GM18502 (cell line): ENCODE measurements around the gene ADAMTS9.

Experiments used
- ATAC-seq: cut with Tn5 transposase; IDR thresholded peaks from one replicate; pipeline ENCODE4 v1.9.1; 2021; ENCODE audit warnings: mild to moderate bottlenecking; ENCODE audit not compliant: unreplicated experiment, poor library complexity

ADAMTS9 gene, protein sequence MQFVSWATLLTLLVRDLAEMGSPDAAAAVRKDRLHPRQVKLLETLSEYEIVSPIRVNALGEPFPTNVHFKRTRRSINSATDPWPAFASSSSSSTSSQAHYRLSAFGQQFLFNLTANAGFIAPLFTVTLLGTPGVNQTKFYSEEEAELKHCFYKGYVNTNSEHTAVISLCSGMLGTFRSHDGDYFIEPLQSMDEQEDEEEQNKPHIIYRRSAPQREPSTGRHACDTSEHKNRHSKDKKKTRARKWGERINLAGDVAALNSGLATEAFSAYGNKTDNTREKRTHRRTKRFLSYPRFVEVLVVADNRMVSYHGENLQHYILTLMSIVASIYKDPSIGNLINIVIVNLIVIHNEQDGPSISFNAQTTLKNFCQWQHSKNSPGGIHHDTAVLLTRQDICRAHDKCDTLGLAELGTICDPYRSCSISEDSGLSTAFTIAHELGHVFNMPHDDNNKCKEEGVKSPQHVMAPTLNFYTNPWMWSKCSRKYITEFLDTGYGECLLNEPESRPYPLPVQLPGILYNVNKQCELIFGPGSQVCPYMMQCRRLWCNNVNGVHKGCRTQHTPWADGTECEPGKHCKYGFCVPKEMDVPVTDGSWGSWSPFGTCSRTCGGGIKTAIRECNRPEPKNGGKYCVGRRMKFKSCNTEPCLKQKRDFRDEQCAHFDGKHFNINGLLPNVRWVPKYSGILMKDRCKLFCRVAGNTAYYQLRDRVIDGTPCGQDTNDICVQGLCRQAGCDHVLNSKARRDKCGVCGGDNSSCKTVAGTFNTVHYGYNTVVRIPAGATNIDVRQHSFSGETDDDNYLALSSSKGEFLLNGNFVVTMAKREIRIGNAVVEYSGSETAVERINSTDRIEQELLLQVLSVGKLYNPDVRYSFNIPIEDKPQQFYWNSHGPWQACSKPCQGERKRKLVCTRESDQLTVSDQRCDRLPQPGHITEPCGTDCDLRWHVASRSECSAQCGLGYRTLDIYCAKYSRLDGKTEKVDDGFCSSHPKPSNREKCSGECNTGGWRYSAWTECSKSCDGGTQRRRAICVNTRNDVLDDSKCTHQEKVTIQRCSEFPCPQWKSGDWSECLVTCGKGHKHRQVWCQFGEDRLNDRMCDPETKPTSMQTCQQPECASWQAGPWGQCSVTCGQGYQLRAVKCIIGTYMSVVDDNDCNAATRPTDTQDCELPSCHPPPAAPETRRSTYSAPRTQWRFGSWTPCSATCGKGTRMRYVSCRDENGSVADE (N-terminal part only)

DNA sequence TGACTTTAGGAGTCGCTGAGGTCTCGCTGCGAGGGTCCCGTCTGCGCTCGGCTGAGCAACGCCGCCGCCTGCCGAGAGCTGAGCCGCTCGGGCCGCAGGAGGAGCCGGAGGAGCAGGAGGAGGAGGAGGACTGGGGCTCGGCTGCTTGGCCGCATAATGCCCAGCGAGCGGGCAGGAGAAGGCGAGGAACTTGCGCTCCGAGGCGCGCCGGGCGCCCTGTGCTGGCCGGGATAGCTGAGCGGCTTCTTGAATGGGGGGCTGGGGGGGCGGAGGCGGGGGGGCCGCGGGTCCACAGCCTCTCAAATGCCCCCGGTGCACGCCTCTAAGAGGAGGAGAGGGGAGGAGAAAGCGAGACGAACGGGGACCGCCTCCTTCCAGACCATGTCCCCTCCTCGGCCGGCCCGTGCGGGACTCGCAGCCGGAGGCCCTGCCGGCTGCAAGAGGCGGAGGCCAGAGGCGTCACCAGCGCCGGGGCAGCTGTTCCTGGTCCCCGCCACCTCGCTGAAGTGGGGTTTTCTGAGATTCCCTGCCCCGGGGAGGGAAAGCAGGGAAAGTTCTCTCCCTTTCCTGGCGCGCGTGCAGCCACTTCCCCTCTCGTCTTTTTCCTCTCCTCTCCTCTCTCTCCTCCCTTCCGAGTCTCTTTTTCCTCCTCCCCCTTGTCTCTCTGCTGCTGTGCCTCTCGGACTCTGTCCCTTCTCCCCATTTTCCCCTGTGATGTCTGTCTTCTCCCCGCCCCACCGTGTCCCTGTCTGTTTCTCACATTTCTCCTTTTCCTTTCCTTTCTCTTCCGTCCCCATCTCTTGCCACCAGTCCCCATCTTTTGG lies at the start of gene ADAMTS9:
Gene ADAMTS9 (minus strand): TSS at position 220 of the 824 bp plus-strand sequence. CDS start 343 bp downstream, outside the sequence.
- no peak for ATAC-seq

GRCh38 chr3:64732576-64732975 lies 44.8 kb upstream of the ADAMTS9 start:
- no peak for ATAC-seq

GRCh38 chr3:64730681-64731080 lies 42.9 kb upstream of the ADAMTS9 start:
- ATAC-seq: no peak

GRCh38 chr3:64728994-64729393 lies 41.2 kb upstream of the ADAMTS9 start:
- ATAC-seq: no peak

- no peak for ATAC-seq
These were observed 40.6 kb upstream of the ADAMTS9 start for GRCh38 chr3:64728428-64728827.

- no peak for ATAC-seq
These were observed 38.8 kb upstream of the ADAMTS9 start for GRCh38 chr3:64726414-64727090.

GRCh38 chr3:64718976-64719375 lies 31.2 kb upstream of the ADAMTS9 start:
- ATAC-seq: no peak

- no peak for ATAC-seq
These were observed 30.2 kb upstream of the ADAMTS9 start for GRCh38 chr3:64717872-64718613.

DNA sequence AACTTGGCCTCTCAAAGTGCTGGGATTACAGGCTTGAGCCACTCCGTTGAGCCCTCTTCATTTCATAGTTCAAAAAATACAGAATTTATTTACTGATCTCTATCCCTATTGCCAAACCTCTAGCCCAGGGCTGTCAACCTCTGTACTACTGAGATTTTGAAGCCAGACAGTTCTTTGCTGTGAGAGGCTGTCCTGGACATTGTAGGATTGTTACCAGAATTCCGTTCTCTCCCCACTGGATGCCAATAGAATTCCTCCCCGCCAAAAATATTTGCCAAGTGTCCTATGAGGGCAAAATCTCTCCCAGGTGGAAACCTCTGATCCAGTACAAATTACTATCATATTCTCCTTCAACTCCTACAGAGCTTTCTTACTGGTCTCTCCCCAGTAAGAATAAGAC lies 29.6 kb upstream of the ADAMTS9 start:
- no peak for ATAC-seq

DNA sequence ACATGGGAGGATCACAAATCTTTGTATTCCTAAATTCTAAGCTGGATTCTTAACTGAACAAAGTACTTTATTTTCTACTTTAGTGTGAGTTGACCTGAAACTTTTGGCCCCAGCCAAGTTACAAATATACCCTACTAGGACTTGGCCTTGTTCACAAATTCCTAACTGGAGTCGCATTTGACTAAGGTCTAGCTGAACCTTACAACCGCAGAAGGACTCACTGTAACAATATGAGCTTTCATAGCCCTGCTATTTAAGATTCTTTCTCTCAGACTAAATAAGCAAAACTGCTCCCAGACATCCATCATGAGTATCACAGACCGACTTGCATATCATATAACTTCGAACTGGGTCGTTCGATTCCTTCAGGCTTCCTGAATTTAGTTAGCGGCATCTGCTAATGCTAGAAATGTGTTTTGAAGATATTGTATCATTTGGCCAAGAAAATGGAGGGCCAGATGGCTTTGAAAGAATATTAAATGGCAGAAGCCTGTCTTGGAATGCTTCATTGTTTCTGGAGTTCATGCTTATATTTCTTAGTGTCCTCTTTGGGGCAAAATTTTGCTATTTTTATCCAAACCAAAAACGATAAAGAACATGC lies 28.4 kb upstream of the ADAMTS9 start:
- no peak for ATAC-seq

GRCh38 chr3:64715211-64715982 lies 27.6 kb upstream of the ADAMTS9 start:
- no peak for ATAC-seq

- no peak for ATAC-seq
These were observed 20.7 kb upstream of the ADAMTS9 start for GRCh38 chr3:64708456-64708855.

DNA sequence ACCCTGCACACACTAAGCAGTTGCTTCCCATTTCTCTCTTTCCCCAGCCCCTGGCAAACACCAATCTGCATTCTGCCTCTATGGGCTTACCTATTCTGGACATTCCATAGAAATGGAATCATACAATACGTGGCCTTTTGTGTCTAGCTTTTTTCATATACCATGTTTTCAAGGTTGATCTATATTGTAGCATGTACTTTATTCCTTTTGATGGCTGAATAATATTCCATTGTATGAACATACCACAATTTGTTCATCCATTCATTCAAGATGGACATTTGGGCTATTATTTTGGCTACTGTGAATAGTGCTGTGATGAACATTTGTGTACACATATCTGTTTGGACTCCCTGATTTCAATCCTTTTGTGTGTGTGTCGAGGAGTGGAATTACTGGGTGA lies 18.1 kb upstream of the ADAMTS9 start:
- no peak for ATAC-seq

DNA sequence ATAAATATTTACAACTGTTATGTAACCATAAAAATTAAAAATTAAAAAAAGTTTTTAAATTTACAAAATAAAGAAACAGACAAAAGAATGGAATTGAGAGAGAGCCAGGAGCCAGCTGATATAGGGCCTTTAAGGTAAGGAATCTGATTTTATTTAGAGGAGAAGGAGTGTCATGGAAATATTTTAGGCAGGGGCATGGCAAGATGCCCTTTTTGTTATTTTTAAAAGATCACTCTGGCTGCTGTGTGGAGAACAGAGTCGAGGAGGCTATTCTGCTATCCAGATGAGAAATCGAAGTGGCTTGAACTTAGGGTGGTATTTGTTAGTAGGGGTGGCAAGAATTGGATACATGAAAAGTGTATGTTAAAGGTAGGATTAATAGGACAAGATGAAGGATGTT lies 9.1 kb upstream of the ADAMTS9 start:
- ATAC-seq: no peak

GRCh38 chr3:64694114-64694513 lies 6.3 kb upstream of the ADAMTS9 start:
- ATAC-seq: no peak

GRCh38 chr3:64693031-64693430 lies 5.2 kb upstream of the ADAMTS9 start:
- ATAC-seq: no peak

GRCh38 chr3:64691051-64691450 lies 3.3 kb upstream of the ADAMTS9 start:
- ATAC-seq: no peak
